NCI-H460 (cell line): ENCODE results near the gene C10orf62. TPM values are rescaled to one million over a fixed set of nuclear protein-coding genes. Genes with fewer than 3 reads are reported as not detected.
A peak's percentile ranks its signal among the peaks of the same experiment; 100 is the strongest.

Experiments
- DNase-seq: peaks from one replicate; pipeline ENCODE4 v3.0.0-alpha.2; 2016; ENCODE audit warnings: low read depth; ENCODE audit errors: extremely low read depth
- total RNA-seq: library from RNA; depleted of rRNA; stranded (reverse); fragments of >200 nt; shearing (Covaris generic); gene quantifications from 2 replicates; pipeline ENCODE4 v1.2.3, GENCODE V29; 2014

C10orf62 gene
- total RNA-seq, 1 experiment from 2014 or later: 0.12 TPM

DNA sequence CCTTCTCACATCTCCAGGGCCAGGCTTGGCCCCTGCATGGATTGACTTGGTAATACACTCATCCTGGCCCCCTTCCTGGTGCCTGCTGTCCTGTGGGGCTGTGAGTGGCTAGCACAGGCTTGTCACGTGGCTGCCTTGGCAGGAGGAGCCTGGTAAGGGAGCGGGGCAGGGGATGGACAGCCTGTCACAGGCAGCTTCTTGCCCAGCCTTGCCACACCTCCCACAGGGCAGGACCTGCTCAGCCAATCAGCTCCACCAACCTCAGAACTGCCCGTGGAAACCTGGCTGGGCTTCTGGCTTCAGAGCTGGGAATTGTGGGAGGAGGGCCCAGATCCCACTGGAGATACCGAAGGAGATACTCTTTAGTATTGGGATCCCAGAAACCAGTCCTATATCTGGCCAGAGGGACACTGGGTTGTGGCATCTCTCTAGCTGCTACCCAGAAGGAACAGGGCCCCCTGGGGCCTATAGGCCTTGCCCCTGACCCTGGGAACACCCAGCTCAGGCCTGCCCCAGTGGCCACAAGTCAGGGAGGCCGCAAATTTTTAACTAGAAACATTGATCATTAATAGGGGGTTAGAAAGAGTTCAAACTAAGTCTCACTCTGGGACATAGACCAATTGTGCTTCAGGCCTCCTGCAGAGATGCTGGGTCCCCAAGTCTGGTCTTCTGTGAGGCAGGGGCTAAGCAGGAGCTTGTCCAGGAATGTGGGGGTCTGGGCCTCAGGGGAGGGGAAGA, 5.3 kb upstream of the C10orf62 start, which contains the start of gene HOGA1:
Gene HOGA1, plus strand, starts transcription at position 330 of the 738 bp plus-strand sequence. Its CDS starts 315 bp downstream, at position 645.
- peak; percentile 84 for DNase-seq

DNA sequence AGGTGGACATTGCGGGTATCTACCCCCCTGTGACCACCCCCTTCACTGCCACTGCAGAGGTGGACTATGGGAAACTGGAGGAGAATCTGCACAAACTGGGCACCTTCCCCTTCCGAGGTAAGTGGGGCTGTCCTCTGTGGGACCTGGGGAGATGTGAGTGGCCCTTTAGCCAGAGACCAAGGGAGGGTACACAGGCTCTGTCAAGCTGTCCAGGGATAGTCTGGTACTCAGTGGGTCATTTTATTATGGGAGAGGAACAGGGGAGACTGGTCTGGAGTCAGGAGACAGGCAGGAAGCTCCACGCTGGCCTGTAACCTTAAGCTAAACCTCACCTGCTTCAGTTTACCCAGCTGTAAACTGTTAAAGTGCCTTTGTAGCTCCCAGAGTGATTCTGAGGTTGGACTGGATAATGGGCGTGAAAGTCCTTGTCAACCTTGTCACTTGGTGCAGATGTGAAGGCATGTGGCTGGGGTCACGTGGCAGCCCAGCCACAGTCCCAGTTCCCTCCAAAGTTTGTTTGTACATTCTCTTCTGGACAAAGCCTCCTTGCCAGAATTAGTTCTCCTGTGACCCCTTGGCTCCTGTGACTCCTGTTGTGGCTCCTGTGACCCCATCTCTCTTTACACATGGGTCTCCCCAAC, 4.6 kb upstream of the C10orf62 start:
- DNase-seq: no peak

DNA sequence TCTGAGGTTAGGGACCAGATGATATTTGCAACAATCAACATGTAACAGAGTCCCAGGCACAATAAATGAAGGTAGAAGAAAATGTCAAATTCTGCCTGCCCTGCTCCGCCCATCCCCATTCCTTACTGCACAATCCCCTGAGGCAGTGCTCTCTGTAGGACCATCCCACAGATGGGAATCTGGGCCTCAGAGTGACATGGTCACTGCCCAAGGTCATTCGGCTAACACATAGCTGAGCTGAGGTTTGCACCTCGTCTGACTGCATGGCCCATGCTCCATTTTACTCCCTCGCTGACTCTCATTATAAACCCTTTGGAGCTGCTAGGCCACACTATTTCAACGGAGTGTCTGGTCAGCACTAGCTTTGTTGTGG, 4.1 kb upstream of the C10orf62 start:
- DNase-seq: no peak

DNA sequence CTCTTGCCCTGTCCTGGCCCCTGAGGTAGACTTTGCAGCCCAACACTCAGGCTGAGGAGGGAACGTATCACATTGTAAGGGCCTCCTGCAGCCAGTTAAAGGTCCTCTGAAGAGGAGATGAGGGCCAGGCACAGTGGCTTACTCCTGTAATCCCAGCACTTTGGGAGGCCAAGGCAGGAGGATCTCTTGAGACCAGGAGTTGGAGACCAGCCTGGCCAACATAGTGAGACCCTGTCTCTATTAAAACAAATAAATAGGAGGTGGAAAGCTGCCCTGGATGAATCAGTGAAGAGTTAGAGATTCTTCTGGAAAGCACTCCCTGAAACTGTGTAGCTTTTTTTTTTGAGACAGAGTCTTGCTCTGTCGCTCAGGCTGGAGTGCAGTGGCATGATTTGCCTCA, 2.3 kb upstream of the C10orf62 start:
- DNase-seq: no peak

DNA sequence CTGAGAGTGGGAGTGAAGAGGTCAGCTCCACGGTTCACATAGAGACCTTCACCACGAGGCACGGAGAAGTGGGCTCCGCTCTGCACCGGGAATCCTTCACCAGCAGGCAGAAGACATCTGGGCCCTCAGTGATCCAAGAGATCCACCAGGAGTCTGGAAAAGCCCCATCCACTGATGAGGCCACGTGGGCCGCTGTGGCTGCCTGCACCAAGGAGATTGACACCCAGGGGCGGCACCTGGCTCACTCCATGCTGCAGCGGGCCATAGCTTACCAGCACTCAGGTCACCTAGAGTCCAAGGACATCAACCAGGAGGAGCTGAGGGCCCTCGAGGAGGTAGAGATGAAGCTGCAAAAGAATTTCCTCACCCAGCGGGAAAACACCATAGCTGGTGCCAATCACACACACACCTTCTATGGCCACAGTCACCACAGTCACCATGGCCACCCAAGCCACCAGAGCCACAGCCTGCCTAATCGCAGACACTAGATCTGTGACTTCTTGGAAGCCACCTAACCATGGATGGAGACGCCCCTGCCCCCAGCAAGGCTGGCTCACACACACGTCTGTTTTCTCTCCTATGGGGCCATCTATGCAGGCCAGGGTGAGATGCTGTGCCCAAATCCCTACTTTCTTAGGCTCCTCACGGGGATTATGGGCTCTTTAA, 694 bp downstream of the C10orf62 start:
- DNase-seq: no peak

DNA sequence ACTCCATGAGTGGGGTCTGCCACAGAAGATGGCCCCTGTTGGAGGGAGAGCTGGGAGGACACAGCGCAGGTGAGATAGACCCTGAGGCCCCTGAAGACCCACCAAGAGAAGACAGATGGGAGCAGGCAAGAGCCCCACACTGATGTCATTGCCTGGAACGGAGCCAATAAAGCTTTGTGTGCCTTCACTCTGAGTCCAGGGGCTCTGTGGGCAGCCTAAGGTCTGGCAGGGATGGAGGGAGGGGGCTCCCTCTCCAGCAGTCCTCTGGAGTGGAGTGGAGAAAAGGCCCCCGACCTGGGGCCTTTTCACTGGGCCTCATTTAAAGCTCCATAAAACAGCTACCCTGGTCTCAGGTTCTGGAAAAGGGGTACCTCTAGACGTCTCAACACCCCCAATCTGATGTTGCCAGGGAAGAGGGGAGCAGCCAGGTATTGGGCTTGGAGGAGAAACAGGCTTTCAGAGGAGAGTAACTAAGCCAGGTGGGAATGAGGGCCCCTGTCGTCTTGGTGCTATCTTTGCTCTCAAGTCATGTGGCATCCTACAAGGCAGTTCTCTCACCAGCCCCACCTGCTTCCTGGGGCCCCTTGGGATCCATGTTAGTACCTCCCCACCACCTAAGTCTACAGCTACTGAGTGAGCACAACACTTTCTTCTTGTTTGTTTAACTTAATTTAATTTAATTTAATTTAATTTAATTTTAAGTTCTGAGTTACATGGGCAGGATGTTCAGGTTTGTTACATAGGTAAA, 1.4 kb downstream of the C10orf62 start:
- DNase-seq: no peak

DNA sequence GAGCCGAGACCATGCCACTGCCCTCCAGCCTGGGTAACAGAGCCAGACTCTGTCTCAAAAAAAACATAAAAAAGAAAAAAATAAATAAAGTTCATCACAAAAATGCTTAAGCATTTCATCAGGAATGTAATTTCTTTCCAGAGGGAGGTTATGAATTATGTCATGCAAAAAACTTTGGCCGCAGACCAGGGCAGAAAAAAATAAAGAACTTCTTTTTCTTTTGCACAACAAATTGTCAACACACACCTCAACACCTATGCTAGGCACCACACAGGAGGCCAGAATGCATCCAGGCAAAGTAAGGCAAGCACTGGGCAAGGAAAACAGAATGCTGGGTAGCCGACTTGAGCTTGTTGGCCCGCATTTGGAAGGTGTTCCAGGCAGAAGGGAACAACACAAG, 3.9 kb downstream of the C10orf62 start:
- no peak for DNase-seq

DNA sequence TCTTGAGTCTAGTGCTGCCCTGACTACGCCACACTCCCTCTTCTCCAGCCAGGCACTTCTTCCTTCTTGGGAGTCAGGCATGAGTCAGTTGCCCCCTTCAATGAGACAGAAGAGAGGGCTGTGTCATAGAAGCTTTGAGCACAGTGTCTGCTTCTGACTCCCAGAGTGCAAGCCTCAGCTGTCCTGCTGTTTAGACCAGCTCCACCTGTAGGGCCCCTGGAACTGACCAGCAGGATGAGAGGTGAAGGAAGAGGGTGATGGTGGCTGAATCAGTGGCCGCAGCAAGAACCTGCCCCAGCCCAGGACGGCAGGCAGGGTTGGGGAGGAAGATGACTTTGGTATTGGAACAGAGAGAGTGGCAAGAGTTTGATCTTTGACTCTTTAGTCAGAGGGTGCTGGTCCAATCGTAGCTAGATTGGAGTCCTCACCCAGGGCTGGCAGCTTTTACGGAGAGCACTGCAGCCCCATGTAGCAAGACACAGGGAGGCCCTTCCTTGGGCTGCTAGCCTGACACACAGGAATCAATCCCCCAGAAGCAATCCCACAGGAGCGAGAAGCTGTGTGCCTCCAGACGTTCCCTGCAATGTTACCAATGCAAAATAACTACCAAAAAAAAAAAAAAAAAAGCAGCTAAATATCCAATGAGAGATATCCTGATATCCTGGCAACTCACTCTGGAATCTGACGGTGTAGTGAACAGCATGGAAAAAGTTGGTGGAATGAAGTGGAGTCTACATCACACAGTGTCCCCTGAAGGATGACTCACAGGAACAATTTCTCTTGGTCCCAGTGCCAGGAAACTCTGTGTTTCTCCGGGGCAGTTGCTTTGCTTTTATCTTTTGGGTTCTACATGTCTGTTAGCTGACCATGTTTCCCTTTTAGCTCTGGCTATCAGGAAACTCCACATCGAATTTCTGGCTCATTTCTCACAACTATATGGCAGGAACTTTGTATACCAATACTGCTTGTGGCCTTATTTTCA, 6.9 kb downstream of the C10orf62 start:
- peak; percentile 32 for DNase-seq

DNA sequence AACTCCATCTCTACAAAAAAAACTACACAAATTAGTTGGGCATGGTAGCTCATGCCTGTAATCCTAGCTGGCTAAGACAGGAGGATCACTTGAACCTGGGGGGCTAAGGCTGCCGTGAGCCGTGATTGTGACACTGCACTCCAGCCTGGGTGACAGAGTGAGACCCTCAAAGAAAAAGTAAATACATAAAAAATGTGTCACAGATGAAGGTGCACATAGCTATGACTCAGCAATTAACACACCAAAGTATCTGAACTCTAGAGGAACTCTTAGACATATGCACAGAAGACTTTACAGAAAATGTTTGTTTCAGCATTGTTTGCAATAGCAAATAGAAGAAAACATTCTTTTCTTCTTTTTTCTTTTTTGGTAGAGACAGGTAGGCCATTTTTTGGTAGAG, 8.3 kb downstream of the C10orf62 start:
- no peak for DNase-seq

DNA sequence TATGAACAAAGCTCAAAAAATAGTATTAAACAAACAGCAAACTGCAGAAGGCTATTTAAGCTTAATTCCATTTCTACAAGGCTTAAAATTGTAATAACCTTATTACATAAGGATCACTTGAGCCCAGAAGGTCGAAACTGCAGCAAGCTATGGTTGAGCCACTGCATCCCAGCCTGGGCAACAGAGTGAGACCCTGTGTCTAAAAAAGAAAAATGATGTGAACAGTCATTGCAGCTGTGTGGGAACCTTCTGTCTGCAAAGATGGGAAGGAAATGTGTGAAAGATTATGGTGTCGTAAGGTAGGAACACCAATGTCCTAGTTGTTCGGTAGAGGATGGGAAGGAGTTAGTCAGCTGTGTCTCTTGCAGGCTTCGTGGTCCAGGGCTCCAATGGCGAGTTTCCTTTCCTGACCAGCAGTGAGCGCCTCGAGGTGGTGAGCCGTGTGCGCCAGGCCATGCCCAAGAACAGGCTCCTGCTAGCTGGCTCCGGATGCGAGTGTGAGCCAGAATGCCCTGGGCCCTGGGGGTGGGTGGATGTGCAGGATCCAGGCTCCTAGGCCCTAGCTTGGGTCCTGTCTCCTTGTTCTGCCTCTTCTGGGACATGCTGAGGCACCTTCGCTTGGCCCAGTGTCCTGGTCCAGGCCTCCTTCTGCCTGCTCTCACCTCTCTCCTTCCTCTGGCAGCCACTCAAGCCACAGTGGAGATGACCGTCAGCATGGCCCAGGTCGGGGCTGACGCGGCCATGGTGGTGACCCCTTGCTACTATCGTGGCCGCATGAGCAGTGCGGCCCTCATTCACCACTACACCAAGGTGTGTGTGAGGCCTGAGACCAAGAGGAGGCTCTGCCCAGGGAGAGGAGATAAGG, 9.1 kb downstream of the C10orf62 start:
- no peak for DNase-seq

DNA sequence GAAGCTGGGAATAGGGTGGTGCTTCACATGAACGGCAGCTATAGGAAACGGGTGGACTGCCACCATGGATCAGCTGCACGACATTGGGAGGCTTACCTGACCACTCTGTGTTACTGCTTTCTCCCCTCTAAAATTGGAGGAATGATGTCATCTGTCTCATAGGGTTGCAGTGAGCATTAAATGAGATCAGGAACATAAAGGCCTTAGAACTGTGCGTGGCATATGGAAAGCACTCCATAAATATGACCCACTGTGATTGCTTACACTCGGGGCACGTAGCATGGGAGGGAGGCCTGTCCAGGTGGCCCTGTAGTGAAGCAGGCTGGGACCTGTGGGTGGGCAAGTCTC, 9.7 kb downstream of the C10orf62 start:
- no peak for DNase-seq

DNA sequence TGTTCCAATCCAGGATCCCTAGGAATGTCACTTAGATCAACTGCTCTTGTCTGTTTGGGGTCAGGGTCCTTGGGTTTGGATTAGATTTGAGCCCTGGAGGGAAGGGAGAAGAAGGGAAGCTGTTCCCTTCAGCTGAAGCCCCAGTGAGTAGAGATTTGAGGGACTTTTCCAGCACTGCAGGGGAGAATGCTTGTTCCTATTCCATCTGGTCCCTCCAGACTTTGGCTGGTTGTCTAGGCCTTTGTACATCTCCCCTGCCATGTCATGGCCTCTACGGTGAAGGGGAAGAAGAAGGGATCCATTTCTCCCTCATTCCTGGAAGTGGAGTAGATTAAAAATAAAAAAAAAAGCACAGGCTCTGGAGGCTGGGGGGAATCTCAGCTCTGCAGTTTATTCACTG, 11.1 kb downstream of the C10orf62 start:
- no peak for DNase-seq

DNA sequence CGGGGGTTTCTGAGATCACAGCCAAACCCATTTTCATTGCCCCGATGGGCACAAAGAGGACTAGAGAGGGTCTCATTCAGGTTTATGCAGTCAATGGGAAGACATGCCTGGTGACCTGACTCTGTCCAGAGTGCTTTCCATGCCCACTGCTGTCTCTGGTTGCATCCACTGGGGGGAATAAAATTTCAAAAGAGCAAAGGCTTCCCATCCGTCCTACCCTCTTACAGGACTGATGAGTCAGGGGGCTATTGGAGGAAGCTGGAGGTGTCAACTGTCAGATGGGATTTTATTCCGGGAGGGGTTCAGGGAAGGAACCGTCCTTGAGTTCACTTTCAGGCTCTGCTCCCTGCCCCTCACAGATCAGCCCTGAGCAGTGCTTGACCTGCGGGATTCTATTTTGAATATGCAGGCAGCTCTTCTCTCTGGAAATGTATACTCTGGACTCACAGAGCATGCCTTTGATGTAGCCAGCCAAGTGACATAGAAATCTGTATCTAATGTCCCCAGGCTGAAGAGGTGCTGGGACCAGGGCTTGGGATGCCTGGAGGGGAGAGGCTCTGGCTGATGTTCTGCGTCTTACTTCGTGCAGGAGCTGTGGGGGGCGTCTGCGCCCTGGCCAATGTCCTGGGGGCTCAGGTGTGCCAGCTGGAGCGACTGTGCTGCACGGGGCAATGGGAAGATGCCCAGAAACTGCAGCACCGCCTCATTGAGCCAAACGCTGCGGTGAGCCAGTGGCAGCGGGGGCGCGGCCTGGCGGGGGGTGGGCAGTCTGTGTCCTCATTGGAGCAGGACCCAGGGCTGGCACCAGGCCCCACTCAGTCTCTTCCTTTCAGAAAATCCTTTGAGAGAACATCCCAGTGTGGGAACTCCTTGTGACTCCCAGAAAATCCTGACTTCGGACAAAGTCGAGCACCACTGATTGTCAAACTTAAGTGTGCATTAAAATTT, 12.0 kb downstream of the C10orf62 start:
- DNase-seq: no peak

DNA sequence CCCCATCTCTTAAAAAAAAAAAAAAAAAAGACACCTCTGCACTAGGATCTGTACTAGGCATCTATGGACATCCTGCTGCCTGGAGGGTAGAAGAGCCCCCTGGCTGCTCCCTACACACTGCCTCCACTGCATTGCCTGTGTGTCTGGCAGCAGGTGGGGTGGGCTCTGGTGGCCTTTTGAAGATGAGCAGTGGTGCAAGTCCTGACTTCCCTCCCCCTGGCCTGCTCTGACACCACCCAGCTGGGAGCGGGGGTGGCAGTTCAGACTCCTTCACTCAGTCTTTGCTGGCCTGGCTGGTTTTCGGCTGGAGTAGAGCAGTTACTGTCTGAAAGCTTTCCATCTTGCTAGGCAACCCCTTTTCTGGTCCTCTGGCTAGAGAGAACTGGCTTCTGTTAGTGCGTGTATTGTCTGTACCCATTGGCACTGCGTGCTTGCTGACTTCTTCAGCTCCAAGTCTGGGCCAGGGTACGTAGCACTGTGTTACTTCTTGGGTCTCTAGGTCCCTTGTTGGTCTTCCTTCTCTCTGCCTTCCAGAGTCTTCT, 17.6 kb downstream of the C10orf62 start:
- DNase-seq: no peak

DNA sequence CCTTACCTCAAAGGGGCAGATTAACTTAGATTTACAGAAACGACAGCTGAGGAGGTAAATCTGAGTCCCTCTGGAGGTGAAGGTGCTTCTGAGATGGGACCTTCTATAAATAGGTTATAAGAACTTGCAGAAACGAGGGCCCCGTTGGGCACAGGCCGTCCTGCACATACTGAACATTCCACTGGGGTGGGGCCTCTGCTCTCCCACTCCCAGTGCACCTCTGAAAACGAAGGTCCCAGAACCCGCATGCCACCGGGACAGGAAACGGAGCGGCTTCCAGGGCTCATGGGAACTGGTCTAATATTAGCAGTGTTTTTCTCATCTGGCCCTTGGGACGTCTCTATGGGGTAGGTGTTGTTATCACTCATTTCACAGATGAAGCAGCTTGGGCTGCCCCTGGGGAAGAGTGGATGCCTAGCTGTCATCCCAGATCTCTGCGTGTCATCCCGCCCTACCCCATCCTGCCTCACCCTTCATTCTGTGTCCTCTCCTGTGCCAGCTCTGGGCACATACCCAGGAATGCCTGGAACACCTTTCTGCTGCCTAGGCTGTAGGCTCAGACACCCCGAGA, 19.6 kb downstream of the C10orf62 start:
- no peak for DNase-seq

DNA sequence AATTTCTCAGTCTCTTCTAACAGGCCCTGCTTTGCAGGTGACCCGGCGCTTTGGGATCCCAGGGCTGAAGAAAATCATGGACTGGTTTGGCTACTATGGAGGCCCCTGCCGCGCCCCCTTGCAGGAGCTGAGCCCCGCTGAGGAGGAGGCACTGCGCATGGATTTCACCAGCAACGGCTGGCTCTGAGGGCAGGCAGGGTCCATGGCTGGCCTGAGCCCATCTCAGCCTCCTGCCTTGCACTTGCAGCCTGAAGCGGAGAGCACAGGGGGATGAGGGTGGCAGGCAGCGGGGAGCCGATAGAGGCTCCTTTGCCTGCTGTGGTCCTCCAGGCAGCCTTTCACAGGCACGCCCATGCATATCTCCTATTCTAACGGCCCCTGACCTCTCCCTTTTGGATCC, 22.0 kb downstream of the C10orf62 start:
- no peak for DNase-seq

DNA sequence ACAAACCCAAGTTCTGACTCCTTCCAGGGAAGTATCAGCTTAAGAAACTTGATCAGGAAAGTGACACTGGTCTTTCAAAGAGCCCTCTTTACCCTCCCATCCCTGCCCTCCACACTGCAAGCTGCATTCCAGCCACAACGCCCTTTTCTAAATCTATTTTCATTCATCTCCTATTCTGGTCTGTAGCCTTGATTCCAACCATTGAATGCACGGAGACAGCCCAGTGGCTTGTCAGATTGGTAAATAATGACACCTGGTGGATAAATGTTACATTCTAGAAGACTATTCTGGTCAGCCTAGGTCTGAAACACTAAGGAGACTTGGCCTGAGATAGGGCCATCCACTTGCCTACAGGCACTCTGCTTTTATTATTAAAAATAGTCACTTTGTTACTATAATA, 22.9 kb downstream of the C10orf62 start:
- peak; percentile 53 for DNase-seq
